Mucosa of stomach (tissue), 1 donor: Measurements from ENCODE around the gene ITPRIPL1.

Experiments used
- H3K27me3 ChIP-seq: one replicate; pipeline ENCODE4 v1.7.0; 2013; ENCODE audit warnings: mild to moderate bottlenecking, low read length; ENCODE audit not compliant: control insufficient read depth, insufficient read depth
- H3K36me3 ChIP-seq: one replicate; pipeline ENCODE4 v1.7.0; 2013; ENCODE audit warnings: low read length; ENCODE audit not compliant: control insufficient read depth, insufficient read depth
- H3K4me1 ChIP-seq: one replicate; pipeline ENCODE4 v1.7.0; 2013; ENCODE audit warnings: mild to moderate bottlenecking, low read length; ENCODE audit not compliant: control insufficient read depth, insufficient read depth
- H3K4me3 ChIP-seq: one replicate; pipeline ENCODE4 v1.7.0; 2013; ENCODE audit warnings: low read length
- H3K9ac ChIP-seq: one replicate; pipeline ENCODE4 v1.7.0; 2013; ENCODE audit warnings: mild to moderate bottlenecking, low read length, moderate library complexity
- H3K9me3 ChIP-seq: one replicate; pipeline ENCODE4 v1.7.0; 2013; ENCODE audit warnings: mild to moderate bottlenecking, low read length, moderate library complexity; ENCODE audit not compliant: control insufficient read depth
- donor health status: Pancreatic carcinoma.

ITPRIPL1 gene

DNA sequence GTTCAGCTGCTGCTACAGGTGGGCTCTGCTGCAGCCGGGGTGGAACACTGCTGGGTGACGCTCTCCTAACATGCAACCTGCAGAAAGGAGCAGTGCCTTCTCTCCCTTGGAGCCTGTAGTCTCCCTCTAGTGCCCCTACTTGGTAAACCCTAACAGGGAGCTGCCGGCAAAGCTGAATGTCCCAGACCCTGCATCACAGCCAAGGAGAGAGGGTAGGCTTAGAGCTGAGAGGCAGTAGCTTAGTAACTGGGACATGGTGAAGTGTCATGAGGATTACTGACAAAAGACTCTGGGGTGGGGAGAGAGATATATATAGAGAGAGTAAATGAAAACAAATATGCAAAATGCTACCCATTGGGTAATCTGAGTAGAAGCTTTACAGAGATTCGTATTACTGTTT, 20.3 kb downstream of the ITPRIPL1 start:
- Histone ChIP-seq H3K27me3 (no peaks in the 10 kb centered on the region), H3K4me1 (no peaks in the 10 kb centered on the region), H3K9me3 (no peaks in the 10 kb centered on the region), H3K36me3 (no peaks in the 10 kb centered on the region), H3K4me3 (no peak overlapping the region), H3K9ac (no peak overlapping the region)

GRCh38 chr2:96345868-96346462, 20.8 kb downstream of the ITPRIPL1 start:
- H3K4me1 ChIP-seq, result no peaks in the 10 kb centered on the region
- no peak overlapping the region for H3K9ac ChIP-seq
- H3K36me3 ChIP-seq, result no peaks in the 10 kb centered on the region
- no peak overlapping the region for H3K4me3 ChIP-seq
- no peaks in the 10 kb centered on the region for H3K9me3 ChIP-seq
- H3K27me3 ChIP-seq, result no peaks in the 10 kb centered on the region

DNA sequence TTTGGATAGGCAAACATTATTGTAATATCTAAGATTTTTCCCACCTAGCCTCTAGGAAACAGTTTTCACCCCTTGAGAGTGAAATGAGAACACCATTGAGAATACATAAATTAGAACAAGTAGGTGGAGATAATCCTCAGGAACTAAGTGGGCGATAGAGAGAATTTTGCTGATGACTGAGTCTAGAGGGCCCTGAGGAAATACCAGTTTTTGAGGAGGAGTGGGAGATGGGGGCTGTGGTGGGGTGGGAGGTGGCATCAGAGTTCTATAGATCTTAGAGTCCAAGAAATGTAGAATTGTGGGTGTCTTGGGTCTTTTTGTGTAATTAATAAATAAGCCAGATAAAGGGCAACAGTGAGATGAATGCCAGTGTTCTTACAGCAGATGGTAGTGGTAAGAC, 22.3 kb downstream of the ITPRIPL1 start:
- Histone ChIP-seq H3K9me3 (no peaks in the 10 kb centered on the region), H3K4me1 (no peaks in the 10 kb centered on the region), H3K4me3 (no peak overlapping the region), H3K9ac (no peak overlapping the region), H3K27me3 (no peaks in the 10 kb centered on the region), H3K36me3 (no peaks in the 10 kb centered on the region)

GRCh38 chr2:96353032-96353561, 28.0 kb downstream of the ITPRIPL1 start:
- H3K36me3 ChIP-seq, result no peaks in the 10 kb centered on the region
- no peak overlapping the region for H3K4me3 ChIP-seq
- H3K9me3 ChIP-seq, result no peaks in the 10 kb centered on the region
- no peak overlapping the region for H3K9ac ChIP-seq
- H3K27me3 ChIP-seq, result no peaks in the 10 kb centered on the region
- no peaks in the 10 kb centered on the region for H3K4me1 ChIP-seq

DNA sequence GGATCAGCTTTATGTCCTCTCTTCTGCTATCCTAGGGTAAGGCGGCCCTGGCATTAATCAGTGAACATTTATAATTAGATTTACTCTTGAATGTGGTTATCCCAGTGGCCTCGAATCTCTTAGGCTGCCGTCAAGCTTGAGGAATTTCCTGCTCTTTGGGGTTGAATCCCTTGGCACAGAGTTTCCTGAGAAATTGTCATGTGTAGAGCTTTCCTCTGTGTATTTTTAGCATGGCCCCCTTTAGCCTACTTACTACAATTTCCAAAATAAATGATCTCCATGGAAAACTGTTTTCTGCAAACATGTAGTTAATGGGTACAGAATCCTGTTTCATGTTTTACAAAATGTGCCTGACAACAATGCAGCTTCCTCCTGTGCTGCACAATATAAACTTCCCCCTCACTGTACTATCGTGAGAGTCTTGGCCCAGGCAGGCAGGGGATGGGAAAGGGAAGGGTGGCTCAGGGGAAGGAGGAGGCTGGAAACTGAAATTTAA, 28.5 kb downstream of the ITPRIPL1 start:
- H3K4me1 ChIP-seq, result no peaks in the 10 kb centered on the region
- no peaks in the 10 kb centered on the region for H3K9me3 ChIP-seq
- H3K27me3 ChIP-seq, result no peaks in the 10 kb centered on the region
- H3K36me3 ChIP-seq, result no peaks in the 10 kb centered on the region
- no peak overlapping the region for H3K9ac ChIP-seq
- no peak overlapping the region for H3K4me3 ChIP-seq

DNA sequence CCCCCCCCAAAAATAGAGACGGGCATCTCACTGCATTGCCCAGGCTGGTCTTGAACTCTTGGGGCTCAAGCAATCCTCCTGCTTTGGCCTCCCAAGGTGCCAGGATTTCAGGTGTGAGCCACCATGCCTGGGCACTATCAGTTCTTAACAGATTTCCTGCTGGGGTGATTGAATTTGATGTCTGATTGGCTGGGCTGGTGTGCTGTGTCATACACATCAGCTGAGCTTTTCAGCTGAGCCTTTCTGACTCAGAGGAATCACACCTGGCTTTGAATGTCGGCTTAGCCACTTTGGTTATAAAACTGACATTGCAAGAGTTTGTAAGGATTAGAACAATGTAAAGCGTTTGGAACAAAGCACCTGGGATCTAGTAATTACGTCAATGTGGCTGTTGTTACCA, 29.4 kb downstream of the ITPRIPL1 start:
- no peaks in the 10 kb centered on the region for H3K4me1 ChIP-seq
- H3K36me3 ChIP-seq, result no peaks in the 10 kb centered on the region
- no peak overlapping the region for H3K9ac ChIP-seq
- no peak overlapping the region for H3K4me3 ChIP-seq
- H3K9me3 ChIP-seq, result no peaks in the 10 kb centered on the region
- no peaks in the 10 kb centered on the region for H3K27me3 ChIP-seq

GRCh38 chr2:96356889-96357288, 31.8 kb downstream of the ITPRIPL1 start:
- Histone ChIP-seq H3K9ac (no peak overlapping the region), H3K4me1 (no peaks in the 10 kb centered on the region), H3K9me3 (no peaks in the 10 kb centered on the region), H3K27me3 (no peaks in the 10 kb centered on the region), H3K4me3 (no peak overlapping the region), H3K36me3 (no peaks in the 10 kb centered on the region)

DNA sequence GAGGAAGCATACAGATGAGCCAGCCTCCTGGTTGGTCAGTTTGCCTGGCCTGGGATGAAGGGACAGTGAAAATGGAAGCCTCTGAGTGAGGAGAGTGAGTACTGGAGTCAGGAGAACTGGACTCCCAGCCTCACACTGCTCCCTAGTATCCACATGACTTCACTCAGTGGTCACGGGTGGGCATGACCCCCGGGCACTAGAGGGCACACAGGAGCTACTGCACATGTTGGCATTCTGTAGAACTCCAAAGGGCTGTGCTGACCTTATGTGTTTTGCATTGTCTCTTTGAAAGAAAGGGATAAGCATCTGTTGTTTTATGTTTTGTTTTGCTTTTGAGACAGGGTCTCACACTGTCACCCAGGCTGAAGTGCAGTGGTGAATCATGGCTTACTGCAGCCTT, 34.2 kb downstream of the ITPRIPL1 start:
- no peaks in the 10 kb centered on the region for H3K4me1 ChIP-seq
- no peaks in the 10 kb centered on the region for H3K27me3 ChIP-seq
- no peak overlapping the region for H3K4me3 ChIP-seq
- H3K36me3 ChIP-seq, result no peaks in the 10 kb centered on the region
- H3K9me3 ChIP-seq, result no peaks in the 10 kb centered on the region
- H3K9ac ChIP-seq, result no peak overlapping the region

GRCh38 chr2:96359866-96360265, 34.7 kb downstream of the ITPRIPL1 start:
- H3K9me3 ChIP-seq, result no peaks in the 10 kb centered on the region
- H3K4me1 ChIP-seq, result no peaks in the 10 kb centered on the region
- H3K36me3 ChIP-seq, result no peaks in the 10 kb centered on the region
- H3K27me3 ChIP-seq, result no peaks in the 10 kb centered on the region
- H3K4me3 ChIP-seq, result no peak overlapping the region
- no peak overlapping the region for H3K9ac ChIP-seq

GRCh38 chr2:96361751-96362150, 36.6 kb downstream of the ITPRIPL1 start:
- Histone ChIP-seq H3K4me1 (no peaks in the 10 kb centered on the region), H3K9ac (no peak overlapping the region), H3K9me3 (no peaks in the 10 kb centered on the region), H3K4me3 (no peak overlapping the region), H3K36me3 (no peaks in the 10 kb centered on the region), H3K27me3 (no peaks in the 10 kb centered on the region)

GRCh38 chr2:96369186-96369585, 44.1 kb downstream of the ITPRIPL1 start:
- Histone ChIP-seq H3K4me1 (no peaks in the 10 kb centered on the region), H3K27me3 (no peaks in the 10 kb centered on the region), H3K9me3 (no peaks in the 10 kb centered on the region), H3K9ac (no peak overlapping the region), H3K4me3 (no peak overlapping the region), H3K36me3 (no peaks in the 10 kb centered on the region)

- Histone ChIP-seq H3K27me3 (no peaks in the 10 kb centered on the region), H3K4me3 (no peak overlapping the region), H3K9me3 (no peaks in the 10 kb centered on the region), H3K36me3 (no peaks in the 10 kb centered on the region), H3K9ac (no peak overlapping the region), H3K4me1 (no peaks in the 10 kb centered on the region)
Observed at GRCh38 chr2:96374211-96374951, 49.3 kb downstream of the ITPRIPL1 start.
